A673 (cell line): Measurements from ENCODE around the gene SLC25A26.

Experiments used
- EZH2 ChIP-seq: fragments of 200-600 bp; sonication (generic); IDR thresholded peaks from 2 replicates; pipeline ENCODE4 v1.6.1; 2017; ENCODE audit warnings: borderline replicate concordance, low read depth, mild to moderate bottlenecking, mixed read lengths, antibody characterized with exemption, low read length; ENCODE audit not compliant: poor library complexity, severe bottlenecking
- TF ChIP-seq, protein P1 (sequence below): fragments of 300-800, 200-600 bp; sonication (generic); conservative IDR thresholded peaks from 2 replicates; pipeline ENCODE4 v1.5.1; 2017; ENCODE audit warnings: low read depth, mild to moderate bottlenecking, antibody characterized with exemption, low read length, moderate library complexity, mixed read lengths

DNA sequence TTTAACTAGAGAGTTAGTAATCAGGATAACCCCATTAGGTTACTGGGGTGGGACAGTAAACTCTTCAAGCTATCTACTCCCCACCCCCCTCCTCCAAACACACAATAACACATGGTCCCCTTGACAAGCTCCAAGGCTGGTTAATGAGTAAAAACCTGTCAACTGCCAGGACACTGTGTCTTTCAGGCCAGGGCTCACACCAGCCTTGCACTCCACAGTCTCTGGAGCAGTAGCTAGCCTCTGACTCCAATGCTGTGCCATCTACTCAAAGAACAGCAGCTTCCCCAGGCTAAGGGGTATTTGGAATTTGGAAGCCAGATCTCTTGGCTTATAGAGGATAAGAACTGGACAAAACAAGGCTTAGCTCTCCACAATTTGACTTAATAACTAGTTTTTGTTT is 164.3 kb downstream of the SLC25A26 start:
- TF ChIP-seq, protein P1, sequence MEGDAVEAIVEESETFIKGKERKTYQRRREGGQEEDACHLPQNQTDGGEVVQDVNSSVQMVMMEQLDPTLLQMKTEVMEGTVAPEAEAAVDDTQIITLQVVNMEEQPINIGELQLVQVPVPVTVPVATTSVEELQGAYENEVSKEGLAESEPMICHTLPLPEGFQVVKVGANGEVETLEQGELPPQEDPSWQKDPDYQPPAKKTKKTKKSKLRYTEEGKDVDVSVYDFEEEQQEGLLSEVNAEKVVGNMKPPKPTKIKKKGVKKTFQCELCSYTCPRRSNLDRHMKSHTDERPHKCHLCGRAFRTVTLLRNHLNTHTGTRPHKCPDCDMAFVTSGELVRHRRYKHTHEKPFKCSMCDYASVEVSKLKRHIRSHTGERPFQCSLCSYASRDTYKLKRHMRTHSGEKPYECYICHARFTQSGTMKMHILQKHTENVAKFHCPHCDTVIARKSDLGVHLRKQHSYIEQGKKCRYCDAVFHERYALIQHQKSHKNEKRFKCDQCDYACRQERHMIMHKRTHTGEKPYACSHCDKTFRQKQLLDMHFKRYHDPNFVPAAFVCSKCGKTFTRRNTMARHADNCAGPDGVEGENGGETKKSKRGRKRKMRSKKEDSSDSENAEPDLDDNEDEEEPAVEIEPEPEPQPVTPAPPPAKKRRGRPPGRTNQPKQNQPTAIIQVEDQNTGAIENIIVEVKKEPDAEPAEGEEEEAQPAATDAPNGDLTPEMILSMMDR = no peak
- TF ChIP-seq EZH2 = no peak
